Astrocyte (in vitro differentiated cells and primary cell): ENCODE data around the gene EPHB2.

ENCODE experiments used
- EZH2 ChIP-seq: IDR thresholded peaks from 2 replicates; pipeline ENCODE4 v1.6.1; 2012; ENCODE audit warnings: mild to moderate bottlenecking, low read length, inconsistent platforms; ENCODE audit not compliant: insufficient read depth
- TF ChIP-seq, protein P1 (sequence below): IDR thresholded peaks from 2 replicates; pipeline ENCODE4 v1.5.1; 2011; ENCODE audit warnings: low read depth, mild to moderate bottlenecking, inconsistent platforms, low read length, moderate library complexity; ENCODE audit not compliant: insufficient read depth

- TF ChIP-seq, protein P1, sequence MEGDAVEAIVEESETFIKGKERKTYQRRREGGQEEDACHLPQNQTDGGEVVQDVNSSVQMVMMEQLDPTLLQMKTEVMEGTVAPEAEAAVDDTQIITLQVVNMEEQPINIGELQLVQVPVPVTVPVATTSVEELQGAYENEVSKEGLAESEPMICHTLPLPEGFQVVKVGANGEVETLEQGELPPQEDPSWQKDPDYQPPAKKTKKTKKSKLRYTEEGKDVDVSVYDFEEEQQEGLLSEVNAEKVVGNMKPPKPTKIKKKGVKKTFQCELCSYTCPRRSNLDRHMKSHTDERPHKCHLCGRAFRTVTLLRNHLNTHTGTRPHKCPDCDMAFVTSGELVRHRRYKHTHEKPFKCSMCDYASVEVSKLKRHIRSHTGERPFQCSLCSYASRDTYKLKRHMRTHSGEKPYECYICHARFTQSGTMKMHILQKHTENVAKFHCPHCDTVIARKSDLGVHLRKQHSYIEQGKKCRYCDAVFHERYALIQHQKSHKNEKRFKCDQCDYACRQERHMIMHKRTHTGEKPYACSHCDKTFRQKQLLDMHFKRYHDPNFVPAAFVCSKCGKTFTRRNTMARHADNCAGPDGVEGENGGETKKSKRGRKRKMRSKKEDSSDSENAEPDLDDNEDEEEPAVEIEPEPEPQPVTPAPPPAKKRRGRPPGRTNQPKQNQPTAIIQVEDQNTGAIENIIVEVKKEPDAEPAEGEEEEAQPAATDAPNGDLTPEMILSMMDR: no peak
- no peak for TF ChIP-seq EZH2
Measured at GRCh38 chr1:22745669-22746585, 35.3 kb downstream of the EPHB2 start.
